Measurements from ENCODE around the gene ZC3H7B.
"Not testable (repeated sequence)": the region's sequence is repeated elsewhere in the genome, so short reads cannot be mapped to it uniquely, and the experiment has no call there.

The ZC3H7B gene

GRCh38 chr22:41301085-41302020 is at the start of gene ZC3H7B:
Gene ZC3H7B, plus strand, starts transcription at chr22:41301525. Its CDS starts 19,136 bp downstream, at chr22:41320661.
- peak; percentile 63 to 76 for DNase-seq (ENCODE audit: low read depth in 1 of 2, low spot score in 1 of 2)

- DNase-seq (ENCODE audit: low read depth in 1 of 2, low spot score in 1 of 2), result no peak
Observed at GRCh38 chr22:41252365-41252764, 49.0 kb upstream of the ZC3H7B start.

DNA sequence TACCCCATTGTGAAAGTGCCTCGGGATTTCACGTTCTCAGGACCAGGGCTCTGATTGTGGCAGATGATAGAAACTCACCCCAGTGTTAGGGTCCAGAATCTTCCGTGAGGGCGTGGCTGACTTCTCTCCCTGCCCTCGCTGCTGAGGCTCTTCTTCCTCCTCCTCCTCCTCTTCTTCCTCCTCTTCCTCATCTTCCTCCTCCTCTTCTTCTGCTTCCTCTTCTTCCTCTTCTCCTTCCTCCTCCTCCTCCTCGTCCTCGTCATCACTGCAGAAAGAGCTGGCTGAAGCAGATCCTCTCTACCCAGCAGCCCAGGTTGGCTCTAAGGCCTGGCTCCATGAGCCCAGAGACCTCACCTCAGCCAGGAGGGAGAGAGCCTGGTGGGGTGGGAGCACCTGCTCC is 47.1 kb upstream of the ZC3H7B start:
- DNase-seq (ENCODE audit: low read depth in 1 of 2, low spot score in 1 of 2), result no peak

DNA sequence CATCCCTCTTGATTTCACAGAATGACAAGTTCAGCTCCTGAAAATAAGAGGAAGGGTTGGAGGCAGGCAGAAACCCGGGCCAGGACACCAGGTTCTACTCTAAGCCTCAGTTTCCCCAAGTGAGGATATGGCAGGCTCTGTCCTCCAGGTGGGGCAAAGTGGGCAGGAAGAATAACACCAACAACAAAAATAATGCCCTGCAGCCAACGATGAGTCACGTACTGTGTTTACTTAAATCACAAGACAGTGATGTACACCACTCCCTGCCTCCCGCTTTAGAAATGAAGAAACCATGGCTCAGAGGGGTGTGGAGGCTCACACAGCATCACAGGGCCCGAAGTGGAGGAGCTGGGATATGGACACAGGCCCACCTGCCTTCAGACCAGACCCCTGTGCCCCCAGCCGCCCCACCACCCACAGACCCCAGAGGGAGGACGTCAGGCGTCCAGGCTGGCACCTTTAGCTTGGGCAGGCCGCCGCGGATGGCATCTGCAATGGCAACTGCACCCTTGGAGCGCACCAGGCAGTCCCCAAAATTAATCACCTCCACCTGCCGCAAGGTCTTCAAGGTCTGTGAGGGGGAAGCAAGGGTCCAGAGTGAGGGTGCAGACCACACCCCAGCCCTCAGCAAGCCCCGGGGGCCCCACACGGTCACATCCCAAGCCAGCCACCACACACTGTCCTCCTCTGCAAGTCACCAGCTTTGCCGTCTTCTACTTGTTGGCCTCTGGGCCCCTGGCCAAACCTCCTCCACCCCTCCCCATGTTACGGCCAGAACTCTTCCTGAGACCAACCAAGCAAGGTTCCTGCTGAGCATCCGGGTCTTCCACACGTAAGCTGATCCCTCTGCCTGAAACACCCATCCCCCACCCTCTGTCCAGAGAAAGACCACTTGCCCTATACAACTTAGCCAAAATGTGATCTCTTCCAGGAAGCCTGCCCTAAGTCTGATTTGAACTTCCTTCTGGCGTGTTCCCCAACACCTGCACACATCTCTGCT is 44.8 kb upstream of the ZC3H7B start:
- DNase-seq (ENCODE audit: low read depth in 1 of 2, low spot score in 1 of 2), result no peak

DNA sequence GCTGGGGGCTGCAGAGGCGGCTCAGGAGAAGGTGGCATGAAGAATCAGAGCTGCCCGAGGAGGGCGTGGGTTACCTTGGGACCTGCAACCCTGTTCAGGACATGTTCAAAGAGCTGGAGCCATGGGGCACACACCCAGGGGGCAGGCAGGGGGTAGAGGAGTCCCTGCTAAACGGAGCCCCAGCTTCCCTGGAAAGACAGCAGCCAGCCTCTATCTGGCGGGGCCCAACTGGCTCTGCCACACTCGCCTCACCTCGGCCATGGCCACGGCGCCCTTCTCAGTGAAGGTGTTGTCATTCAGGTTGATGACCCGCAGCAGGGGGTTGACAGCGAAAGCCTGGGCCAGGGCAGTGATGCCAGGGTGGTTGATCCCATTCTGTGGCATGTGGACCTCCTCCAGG is 43.6 kb upstream of the ZC3H7B start:
- DNase-seq (ENCODE audit: low read depth in 1 of 2, low spot score in 1 of 2), result no peak

GRCh38 chr22:41259756-41260155 is 41.6 kb upstream of the ZC3H7B start:
- not testable (repeated sequence) for DNase-seq (ENCODE audit: low read depth in 1 of 2, low spot score in 1 of 2)

- DNase-seq (ENCODE audit: low read depth in 1 of 2, low spot score in 1 of 2), result no peak
Observed at GRCh38 chr22:41260871-41261270, 40.5 kb upstream of the ZC3H7B start.

DNA sequence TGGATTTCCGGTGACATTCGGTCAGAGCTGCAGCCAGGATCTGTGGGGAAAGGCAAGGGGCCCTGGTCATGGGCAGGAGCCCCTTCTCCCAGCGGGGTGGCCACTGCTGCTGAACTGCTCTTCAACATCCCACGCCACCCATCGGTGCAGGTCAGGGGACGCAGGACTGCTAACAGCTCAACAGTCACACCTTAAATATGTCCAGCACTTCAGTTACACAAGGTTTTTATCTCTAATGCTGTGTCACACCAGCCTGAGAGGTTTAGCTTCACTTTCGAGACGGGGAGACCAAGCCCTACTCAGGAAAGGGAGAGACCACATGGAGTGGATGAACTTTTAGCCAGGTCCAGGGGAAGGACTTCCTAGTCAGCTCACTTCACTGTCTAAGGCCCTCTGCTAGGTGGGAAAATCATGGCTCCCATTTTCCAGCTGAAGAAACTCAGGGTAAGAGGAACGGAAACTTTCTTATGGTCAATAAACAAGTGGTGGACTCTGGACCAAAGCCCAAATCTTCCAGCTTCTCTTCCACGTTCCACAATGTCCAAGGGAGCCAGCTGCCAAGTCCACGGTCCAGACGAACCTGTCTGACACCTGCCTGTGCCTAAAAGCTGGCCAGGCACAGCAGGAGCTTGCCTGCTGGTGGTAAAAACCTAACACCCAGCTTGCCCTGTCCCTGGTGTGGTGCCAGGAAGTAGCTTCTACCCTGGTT is 39.6 kb upstream of the ZC3H7B start:
- DNase-seq (ENCODE audit: low read depth in 1 of 2, low spot score in 1 of 2), result no peak

DNA sequence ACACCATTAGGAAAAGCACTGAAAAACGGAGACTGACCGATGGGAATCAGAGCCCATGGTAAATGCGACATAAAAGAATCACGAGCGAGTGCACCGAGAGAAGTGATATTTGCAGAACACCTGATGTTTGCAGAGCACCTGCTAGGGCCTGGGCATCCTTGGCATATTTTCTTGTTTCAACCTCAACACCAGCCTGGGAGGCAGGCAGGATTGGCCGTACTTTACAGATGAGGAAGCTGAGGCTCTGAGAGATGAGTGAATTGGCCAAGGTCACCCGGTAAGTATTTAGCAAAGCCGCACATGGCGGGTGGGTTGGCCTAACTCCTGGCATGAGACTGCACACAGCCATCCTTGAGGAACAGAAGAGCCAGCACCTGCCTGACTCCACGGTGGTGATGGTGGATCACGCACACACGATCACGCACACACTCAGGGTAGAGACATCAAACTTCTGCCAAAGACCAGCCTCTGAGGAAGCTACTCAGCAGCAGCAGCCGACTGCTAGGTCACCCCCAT is 39.0 kb upstream of the ZC3H7B start:
- DNase-seq (ENCODE audit: low read depth in 1 of 2, low spot score in 1 of 2), result no peak

- no peak for DNase-seq (ENCODE audit: low read depth in 1 of 2, low spot score in 1 of 2)
Observed at GRCh38 chr22:41263704-41264103, 37.6 kb upstream of the ZC3H7B start.

- DNase-seq (ENCODE audit: low read depth in 1 of 2, low spot score in 1 of 2), result no peak
Observed at GRCh38 chr22:41264408-41264941, 36.9 kb upstream of the ZC3H7B start.

DNA sequence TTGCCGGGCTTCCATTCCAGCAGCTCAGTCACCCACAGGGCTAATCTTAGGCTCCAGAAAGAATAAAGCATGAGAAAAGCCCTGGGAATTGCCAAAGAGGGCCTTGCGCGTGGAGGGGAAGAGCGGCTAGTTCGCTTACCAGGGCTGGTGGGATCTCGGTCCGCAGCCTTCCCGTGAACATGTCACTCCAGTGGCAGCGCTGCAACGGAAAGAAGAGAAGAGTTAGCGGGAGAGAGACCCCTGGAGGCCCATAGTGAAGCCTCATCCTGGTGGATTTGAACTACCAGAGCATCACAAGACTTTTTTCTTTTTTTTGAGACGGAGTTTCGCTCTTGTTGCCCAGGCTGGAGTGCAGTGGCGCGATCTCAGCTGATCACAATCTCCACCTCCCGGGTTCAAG is 33.4 kb upstream of the ZC3H7B start:
- DNase-seq (ENCODE audit: low read depth in 1 of 2, low spot score in 1 of 2), result no peak

- no peak for DNase-seq (ENCODE audit: low read depth in 1 of 2, low spot score in 1 of 2)
Observed at GRCh38 chr22:41271787-41272186, 29.5 kb upstream of the ZC3H7B start.

- no peak for DNase-seq (ENCODE audit: low read depth in 1 of 2, low spot score in 1 of 2)
Observed at GRCh38 chr22:41273128-41273527, 28.2 kb upstream of the ZC3H7B start.

DNA sequence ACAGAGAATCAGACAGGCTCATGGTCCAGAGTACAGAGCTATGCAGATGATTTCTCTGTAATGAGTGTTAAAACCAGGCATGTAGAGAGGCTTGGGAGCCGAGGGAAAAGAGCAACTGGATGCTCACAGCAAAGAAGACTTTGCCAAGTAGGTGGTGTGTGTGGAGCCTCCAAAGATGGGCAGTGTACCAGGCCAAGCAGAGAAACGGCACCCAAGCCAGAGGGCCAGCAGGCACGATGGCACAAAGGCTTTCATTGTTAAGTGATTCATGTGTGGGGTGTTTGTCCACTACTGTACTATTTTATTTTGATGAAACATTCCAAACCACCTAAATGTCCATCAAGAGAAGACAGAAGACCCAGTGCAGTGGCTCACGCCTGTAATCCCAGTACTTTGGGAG is 26.5 kb upstream of the ZC3H7B start:
- DNase-seq (ENCODE audit: low read depth in 1 of 2, low spot score in 1 of 2), result no peak

DNA sequence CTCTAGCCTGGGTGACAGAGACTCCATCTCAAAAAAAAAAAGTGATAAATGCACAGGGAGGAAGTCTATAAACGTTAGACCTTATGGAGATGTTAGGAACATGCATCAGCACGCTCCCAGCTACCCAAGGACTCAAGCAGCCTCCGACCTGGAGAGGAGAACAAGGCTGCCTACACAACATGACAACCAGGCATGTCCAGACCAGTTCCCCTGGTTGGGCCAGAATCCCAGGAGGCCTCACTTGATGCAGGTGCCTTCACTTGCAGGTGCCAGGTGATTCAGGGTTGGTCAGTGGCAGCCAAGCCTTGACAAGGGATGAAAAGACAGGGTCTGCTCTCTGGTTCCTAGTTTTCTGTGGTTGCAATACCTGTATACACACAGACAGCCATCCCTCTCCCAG is 21.3 kb upstream of the ZC3H7B start:
- DNase-seq (ENCODE audit: low read depth in 1 of 2, low spot score in 1 of 2), result no peak

GRCh38 chr22:41280854-41281253 is 20.5 kb upstream of the ZC3H7B start:
- DNase-seq (ENCODE audit: low read depth in 1 of 2, low spot score in 1 of 2), result no peak

DNA sequence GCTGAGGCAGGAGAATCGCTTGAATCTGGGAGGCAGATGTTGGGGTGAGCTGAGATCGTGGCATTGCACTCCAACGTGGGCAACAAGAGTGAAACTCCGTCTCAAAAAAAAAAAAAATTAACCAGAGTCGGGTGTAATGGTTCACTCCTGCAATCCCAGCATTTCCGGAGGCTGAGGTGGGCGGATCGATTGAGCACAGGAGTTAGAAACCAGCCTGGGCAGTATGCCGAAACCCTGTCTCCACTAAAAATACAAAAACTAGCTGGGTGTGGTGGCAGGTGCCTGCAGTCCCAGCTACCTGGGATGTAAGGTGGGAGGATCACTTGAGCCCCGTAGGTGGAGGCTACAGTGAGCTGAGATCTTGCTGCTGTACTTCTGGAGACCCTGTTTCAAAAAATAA is 16.9 kb upstream of the ZC3H7B start:
- no peak for DNase-seq (ENCODE audit: low read depth in 1 of 2, low spot score in 1 of 2)

- peak; percentile 58 to 86 for DNase-seq (ENCODE audit: low read depth in 1 of 2, low spot score in 1 of 2)
Observed at GRCh38 chr22:41285441-41285819, 15.9 kb upstream of the ZC3H7B start.

DNA sequence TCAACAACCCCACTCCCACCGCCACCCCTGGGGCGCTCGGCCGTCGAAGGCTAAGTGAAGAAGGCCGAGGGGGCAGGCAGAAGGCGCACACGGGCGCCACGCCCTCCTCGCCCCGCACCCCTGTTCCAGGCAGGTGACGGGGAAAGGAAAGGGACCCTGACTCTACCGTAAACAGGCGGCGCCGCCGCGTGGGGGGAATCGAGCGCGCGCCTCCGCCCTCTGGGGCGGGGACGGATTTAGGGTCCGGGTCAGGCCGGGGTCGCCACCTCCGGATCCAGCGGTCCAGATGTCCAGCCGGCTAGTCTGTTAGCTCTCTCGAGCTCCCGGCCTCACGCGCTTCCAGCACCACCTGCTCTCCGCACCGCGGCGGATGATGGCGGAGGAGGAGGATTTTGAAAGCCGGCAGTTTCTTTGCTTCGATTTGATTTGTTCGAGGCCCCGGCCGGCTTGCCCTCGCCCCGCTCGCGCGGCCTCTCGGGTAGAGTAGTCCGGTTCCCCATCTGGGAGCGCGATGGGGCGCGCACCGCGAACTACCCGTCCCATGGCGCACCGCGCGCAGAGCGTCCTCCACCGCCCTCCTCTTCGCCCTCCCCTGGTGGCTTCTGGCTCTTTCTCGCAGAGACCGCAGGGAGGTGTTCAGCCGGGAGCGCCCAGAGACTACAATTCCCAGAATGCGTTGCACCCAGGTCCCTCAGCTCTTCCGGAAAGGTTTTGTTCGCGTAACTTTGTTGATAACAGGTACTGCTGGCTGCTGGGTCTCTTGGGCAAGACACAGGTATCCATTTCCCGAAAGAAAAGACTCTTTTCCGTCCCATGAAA is 15.3 kb upstream of the ZC3H7B start, which contains the start of gene RANGAP1:
RANGAP1 (minus strand) TSS at position 368 of the 819 bp plus-strand sequence. CDS start 5,143 bp downstream, outside the sequence.
- peak; percentile 95 to 98 for DNase-seq (ENCODE audit: low read depth in 1 of 2, low spot score in 1 of 2)

All from activated T-helper 1 cell treated with anti-CD3 and anti-CD28 coated beads, Interleukin-2, amount 50 U/mL, for 16 hours (primary cell).